ENCODE results near the gene ZNF827.

The ZNF827 gene

DNA sequence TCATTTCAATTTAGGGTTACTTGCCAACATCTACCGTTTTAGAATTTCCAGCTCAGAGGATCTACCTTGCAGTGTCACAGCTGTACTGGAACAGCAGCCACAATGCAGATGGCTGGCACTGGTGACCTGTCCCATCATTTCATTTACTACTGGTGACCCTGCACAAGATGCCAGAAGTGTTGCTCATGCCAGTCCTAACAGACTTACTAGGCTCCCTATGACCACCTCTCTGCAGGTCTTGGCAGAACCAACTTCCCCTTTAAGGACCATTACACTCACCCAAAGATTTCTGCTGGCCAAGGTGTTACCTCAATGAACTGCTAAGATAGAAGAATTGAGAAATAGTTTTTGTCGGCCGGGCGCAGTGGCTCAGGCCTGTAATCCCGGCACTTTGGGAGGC lies 151.8 kb downstream of the ZNF827 start:
- DNase-seq = no peak

DNA sequence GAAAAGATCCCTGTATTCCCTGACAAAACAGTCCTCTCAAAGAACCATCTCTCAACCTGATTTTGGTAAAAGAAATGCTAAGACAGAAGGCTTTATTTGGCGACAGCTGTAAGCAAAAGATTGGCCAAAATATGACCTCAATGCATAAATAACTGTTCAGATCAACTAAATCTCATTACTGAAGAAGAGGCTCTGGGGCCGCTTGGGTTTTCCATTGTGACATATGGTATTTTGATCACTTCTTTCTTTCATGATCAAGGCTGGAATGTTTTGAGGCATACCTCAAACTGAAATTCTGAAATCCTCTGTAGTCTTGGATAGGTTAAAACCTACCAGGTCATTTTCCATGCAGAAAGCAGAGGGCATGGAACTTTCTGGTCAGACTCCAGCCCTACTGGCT lies 152.4 kb downstream of the ZNF827 start:
- DNase-seq = no peak

DNA sequence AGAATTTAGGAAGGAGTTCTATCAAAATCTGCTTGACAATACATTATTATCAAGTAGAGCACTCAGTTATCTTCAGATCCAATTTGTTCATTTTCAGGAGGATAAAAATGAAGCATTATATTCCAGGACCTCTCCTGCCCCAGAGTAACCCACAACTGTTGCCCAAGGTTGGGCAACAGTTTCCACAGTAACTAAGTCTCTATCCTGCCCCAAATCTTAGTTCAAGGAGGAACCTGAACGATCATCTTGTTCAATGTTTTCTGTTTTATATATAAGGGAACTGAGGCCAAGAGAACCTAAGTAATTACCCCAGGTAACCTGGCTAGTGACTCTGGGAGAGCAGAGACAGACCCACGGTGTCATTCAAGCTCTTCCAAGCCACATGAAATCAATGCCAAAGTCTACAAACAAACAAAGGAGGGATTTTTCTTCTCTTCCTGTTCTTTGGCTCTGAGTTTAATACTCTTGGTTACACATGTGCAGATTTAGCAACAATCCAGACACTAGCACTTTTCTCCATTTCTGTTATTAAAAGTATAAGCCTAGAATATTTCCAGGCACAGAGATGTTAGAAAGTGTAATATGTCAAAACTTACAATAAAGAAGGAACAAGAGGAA lies 153.1 kb downstream of the ZNF827 start:
- DNase-seq = no peak

DNA sequence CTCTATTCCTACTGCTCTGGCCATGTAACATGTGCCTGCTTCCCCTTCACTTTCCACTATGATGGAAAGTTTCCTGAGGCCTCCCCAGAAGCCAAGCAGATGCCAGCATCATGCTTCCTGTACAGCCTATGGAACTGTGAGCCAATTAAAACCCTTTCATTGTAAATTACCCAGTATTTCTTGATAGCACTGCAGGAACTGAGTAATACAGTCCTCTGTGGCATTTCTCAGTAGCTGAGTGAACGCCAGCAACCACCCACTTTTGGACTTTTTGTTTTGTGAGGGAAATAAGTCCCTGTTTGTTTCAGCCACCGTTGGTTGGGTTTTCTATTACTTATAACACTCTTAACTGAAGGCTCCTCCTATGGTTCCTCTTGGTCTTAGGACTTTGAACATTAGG lies 154.6 kb downstream of the ZNF827 start:
- no peak for DNase-seq

DNA sequence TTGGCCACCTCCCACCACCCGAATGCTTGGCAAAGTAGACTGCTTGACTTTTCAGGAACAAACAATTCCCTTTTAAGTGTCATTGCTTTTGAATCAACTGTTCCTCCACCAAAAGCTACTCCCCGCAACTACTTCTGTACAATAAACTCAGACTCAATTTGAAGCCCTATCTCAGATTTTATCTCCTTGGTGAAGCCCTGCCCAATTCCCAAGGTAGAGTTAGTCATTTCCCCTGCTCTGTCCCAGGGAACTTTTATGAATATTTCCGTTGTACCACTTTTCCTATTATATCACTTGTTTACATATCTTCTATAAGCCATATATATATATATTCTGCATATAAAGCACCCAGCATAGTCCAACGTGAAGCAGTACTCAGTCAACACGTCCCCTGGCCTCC lies 155.9 kb downstream of the ZNF827 start:
- DNase-seq = no peak

DNA sequence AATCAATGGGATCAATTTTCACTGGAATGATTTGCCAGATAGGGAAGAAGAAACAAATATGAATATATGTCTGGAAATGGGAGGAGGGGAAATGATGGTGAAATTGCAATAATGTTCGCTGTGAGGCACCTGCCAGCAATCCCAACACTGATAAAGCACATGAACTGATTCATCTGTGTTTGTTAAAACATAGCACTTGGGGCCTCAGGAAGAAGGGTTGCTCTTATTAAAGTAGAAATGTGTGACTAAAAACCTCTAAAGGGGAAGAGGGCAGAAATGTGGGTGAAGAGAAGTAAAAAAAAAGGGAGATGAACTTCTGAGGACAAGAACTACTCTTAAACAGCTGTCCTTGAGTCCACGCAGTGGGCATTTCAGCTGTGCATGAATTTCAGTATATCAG lies 157.3 kb downstream of the ZNF827 start:
- DNase-seq = no peak

DNA sequence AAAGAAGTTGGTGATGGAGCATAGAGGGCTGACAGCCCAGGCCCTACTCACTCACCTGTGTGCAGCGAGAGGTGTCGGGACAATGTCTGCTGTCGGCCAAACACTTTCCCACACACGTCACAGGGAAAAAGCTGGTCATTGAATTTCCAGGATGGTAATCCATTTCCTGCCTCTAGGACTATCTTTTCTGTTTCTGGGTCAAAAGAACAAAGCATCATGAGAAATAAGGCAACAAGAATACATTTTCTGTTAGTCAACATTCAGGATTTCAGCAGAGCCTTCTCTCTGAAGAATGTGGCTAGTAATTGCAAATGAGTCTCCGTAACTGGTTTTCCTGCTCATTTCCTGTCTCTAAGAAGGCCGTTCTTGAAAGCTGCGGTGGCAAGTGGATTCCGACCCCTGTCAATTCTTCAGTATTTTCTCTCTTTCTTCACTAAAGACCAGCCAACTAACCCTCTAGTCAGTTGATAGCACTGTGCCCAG lies 159.3 kb downstream of the ZNF827 start:
- no peak for DNase-seq

DNA sequence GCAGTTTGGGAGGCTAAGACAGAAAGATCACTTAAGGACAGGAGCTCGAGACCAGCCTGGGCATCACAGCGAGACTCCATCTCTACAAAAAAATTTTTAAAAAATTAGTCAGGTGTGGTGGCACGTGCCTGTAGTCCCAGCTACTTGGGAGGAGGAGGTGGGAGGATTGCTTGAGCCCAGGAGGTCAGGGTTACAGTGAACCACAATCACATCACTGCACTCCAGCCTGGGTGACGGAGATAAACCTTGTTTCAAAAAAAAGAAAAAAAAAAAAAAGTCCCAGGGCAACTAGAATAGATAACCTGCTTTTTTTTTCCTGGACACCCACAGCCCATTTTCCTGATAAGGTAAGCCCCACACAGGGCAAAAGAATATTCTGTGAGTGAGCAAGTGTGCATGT lies 162.4 kb downstream of the ZNF827 start:
- DNase-seq = no peak

DNA sequence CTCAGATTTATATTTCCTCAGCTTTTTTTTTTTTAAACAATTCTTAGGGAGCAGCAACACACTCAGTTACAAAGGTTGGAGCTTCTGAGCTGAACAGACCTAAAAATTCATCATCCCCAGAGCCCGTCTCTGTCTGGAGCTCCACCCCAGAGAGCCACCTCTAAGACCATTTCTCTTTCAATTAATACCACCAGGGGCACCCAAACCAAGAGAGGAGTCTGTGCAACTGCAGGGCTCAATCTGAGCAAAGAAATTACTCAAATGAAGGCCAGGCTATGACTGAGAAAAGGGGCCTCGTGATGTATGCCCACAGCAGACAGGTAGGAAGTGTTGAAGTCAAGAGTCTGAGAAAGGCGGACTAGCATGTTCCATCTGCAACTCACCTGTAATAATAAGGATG lies 163.2 kb downstream of the ZNF827 start:
- DNase-seq = no peak

DNA sequence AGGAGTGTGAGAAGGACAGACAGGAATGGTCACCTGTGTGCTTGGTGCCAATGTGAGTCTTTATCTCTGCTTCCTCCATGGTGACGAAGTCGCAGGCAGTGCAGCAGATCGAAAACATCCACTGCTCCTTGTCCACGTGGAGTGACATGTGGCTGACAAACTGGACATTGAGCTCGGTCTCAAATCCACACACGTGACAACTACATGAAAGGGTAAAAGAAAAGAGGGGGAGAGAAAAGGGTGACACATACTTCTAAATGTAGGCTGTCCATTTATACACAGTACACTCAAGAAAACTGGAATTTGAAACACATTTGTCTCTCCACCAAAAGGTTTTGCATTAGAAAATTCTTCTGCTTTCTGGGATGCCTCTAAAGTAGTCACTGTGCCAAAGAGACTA lies 164.2 kb downstream of the ZNF827 start:
- no peak for DNase-seq

DNA sequence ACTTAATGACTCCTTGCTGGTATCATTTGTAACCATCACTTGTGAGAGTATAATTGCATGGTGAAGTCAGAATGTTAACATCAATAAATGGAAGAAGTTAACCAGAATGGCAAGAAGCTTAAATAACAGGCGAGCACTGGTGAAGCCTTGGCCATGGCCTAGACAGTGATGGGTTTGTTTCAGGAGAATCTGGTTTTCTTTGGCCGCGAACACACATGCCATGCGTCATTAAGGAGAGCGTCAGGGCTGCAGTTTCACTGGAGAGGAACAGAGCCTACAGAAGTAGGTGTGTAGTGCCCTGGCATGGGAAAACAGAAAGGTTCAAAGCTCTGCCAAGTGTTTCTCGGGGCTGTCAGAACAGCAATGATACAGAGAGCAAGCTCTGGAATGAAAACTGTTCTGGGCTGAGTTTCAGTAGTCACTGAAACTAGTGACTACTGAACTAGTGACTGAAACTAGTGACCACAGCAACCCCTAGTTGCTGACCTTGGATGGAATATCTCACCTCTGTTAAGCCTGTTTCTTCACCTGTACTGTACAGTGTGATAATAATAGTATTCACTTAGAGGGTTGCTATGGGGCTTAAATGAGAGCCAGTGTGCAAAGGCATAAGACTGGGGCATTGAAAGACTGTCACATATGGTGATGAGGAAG lies 164.9 kb downstream of the ZNF827 start:
- no peak for DNase-seq

DNA sequence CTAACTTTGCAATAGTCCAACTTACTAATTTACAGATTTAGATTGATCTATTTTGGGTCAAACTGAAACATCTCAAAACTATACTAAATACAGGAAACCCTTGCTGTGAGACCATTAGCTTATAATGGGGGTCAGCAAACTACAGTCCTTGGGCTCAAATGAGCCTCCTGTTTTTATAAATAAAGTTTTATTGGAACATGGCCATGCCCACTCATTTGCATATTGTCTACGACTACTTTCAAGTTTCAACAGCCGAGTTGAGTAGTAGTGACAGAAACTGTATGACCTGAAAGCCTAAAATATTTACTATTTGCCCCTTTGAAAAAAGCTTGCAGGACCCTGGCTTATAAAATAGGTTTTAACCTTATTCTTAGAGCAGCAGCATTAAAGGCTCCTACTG lies 166.3 kb downstream of the ZNF827 start:
- no peak for DNase-seq

DNA sequence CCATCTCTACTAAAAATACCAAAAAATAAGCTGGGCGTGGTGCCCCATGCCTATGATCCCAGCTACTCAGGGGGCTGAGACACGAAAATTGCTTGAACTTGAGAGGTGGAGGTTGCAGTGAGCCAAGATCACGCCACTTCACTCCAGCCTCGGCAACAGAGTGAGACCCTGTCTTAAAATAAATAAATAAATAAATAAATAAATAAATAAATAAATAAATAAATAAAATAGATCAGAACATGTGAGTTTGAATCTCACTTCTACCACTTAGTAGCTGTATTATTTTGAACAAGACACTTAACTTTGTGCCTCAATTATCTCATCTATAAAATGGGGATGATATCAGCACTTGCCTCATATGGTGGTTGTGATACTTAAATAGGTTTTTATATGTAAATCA lies 168.5 kb downstream of the ZNF827 start:
- DNase-seq = no peak

DNA sequence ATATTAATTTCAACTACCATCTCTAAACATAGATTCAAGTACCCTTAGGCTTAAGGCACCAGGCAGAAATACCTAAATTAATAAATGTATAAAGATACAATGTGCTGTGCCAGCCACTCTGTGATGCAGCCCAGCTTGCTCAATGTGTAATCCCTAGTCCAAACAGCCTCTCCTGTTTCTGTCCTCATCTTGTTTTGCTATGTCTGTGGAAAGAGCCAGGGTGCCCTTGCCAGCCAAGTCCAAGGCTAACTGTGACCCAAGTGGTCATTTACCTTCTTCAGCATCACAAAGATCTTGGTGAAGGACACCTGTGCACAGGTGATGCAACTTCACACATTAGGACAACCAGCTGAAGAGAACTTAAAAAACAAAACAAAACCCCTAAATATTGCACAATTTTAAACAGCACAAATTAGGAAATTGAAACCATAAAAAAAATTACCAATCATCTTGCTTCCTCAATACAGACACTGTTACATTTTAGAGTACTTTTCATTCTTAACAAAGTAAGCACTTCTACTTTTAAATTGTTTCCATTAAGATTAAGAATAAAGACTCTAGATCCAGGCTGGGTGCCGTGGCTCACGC lies 169.1 kb downstream of the ZNF827 start:
- no peak for DNase-seq

DNA sequence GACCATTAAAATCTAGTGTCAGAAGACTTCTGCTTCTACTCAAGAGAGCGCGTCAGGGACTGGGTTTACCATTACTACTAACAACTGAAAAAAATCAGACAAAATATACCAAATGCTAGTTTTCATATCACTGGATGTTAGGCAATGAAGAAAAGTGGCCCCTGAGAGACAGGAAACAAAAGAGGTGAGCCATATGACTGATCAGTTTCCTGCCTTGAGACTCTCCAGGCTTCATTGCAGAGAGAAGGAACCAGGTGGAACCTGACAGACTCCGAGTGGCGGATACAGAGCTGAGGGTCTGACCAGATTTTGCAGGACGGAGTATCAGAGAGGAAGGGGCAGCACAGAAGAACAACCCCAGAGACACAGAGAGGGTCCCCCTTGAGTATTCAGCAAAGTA lies 172.3 kb downstream of the ZNF827 start:
- no peak for DNase-seq

DNA sequence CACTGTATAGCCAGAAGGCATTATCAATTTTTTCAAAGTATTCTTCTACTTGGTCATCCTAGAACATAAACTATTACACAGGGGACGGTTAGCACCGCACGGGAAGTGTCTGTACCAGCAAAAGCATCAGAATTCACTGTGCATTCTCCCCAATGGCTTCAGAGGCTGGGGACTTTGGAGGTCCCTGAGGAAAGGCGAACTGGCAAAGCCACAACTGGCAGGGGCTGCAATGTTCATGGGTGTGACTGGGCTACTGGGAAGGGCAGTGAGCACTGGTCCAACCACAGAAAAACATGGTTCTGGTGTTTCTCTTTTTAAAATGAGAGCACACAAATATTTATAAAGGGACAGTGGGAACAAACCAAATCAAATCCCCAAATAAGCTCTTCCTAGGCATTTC lies 175.2 kb downstream of the ZNF827 start:
- DNase-seq = no peak

DNA sequence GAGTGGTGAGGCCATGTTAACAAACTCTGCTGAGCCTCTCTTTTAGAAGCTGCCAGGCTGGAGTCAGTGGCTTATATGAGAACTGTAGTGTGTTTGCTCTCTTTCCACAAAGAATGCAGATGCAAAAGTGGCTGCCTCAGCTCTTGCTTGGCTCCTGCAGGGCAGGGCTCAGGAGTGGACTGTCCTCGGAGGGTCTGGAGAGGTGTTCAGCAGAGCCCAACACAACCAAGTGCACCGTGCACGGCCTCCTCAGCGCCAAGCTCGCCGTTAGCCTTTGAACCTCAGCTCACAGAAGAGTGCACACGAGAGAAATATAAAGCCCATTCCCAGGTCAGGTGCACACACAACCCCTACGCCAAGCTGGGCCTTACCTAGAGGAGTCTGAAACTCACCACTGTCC lies 175.9 kb downstream of the ZNF827 start:
- no peak for DNase-seq

DNA sequence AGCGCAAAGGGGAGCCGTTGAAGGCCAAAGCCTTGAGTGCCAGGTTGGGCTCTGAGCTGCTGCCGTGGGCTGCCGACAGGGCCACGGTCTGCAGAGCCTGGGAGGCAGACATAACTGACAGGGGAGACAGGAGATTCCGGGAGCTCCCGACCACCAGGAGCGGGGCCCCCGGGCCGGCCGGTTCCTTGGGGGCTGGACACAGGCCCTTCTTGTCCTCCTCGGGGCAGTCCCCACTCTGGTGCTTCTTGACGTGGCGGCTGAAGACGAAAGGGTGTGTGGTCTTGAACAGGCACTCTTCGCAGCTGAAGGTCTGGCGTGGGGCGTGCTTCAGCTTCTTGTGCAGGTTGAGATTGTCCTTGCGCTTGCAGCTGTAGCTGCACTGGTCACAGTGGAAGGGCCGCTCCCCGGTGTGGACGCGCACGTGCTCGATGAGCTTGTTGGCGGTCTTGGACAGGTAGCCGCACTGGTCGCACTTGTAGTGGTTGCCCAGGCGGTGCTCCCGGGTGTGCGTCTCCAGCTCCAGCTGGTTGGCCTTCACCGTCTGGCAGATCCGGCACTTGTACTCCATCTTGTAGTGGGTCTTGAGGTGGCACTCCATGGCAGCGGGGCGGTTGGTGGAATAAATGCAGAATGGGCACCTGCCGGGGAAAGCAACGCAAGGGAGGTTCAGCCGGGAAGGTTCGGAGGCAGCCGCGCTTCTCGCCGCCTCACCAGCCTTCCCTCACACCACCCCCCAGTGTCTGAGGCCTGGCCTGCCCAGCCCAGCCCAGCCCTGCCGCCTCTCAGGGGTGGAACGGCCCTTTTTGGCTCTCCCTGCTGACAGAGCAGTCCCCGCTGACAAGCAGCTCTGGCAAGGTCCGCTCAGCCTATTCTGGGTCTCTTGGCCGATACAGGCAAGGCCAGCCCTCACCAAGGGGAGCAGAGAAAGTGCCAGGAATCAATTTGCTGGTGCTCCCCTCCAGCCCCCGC lies 177.4 kb downstream of the ZNF827 start:
- DNase-seq = no peak

DNA sequence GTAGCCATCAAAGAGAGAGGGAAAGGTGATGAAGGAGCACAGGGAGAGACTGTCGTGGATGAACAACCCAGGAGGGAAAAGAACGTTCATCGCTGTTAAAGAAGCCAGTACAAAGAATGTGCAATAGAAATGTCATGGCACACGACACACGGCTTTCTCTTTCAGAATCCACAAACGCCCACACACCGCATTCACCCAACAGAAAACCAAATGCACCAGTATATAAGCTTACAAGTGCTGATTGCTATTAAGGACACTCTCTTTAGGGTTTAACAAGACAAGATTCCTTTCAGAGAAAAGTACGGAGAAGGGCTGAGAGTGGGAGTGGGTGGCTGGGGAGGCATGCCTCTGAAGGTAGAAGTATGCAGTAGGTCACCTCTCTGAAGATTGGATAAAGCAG lies 178.4 kb downstream of the ZNF827 start:
- DNase-seq = no peak

DNA sequence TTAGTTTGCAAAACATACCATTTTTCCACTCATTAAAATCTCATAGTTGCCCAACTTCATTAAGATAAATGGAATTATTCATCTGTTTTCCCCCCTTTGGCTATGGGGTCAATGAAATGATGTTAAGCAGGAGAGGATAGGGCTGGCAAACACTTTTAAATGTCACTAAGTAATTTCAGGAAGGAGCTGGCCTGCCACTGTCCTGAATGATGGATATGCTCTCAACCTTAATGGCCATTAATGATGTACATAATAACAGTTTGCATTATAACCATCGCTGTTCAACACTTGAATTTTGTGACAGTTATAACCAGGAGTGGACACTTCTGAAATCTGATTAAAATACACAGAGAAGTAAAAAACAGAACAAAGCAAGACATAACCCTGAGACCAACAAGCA lies 181.4 kb downstream of the ZNF827 start:
- no peak for DNase-seq

DNA sequence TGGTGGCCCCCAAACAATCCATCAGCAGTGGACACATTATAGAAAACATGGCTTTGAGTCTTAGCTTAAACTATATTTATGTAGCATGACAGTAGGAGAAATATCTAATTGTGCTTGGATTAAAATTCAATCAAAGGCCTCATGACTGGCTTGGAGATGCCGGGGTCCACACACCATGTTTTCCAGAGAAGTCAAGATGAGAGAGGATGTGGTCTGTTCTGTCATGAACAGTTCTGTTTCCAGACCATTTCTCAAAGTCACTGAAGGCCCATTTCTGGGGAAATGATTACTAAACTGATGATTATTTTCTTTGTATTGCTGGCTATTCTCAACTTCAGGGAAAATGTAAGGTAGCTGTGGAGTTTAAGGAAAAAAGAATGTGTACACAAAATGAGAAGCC lies 182.4 kb downstream of the ZNF827 start:
- DNase-seq = no peak

DNA sequence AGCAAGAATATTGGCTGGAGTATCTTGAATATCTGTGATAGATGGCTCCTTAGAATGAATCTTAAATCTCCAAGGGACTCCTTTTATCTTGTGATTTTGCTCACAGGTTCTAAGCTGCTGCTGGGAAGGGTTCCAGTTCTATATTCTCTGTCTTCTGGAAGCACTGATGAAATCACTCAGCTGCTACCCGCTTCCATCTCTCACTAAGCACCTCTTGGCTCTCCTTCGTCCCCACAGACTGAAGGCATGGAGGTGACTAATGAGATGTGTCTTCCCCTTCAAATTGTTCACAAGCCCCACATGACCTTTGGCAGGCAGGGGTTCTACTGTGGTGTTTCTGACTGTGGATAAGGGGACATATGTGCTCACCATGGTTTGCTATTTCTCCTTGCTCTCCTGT lies 182.8 kb downstream of the ZNF827 start:
- no peak for DNase-seq

DNA sequence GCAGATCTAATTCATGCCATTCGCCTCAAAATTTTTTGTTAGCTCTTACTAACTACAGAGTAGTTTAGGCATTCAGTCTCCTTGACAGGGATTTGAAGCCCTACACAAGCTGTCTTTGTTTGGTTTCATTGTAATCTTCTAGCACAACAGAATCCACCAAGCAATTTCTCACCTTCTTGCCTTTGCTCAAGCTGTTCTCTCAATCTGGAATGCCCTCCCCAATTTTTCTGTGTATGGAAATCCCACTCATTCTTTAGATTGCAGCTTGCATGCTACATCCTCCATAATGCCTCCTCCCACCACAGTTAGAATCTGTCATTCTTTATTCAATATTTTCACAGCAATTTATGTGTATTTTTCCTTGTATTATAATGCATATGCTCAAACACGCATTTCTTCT lies 195.0 kb downstream of the ZNF827 start:
- no peak for DNase-seq

DNA sequence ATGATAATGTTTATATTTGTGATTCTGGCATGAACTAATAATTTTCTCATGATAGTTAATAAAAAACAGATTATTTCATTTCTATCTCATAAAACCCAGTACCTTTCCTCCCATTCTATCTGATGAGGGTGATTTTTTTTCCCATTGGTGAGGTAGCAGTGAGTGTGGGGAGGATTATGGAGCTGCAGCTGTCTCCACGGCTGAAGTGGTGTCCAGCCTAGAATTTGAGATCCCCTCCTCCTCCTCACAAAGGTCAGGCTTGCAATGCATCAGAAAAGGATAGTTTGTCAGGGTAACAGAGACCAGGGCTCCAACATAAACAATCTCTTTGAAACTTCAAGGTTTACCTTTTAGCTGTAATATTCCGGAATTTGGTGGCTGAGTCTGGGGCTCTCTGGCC lies 197.8 kb downstream of the ZNF827 start:
- DNase-seq = no peak

Data from NCI-H1105 (cell line).